C4-2B (cell line): ENCODE results near the gene TELO2.

ENCODE experiments used
- ZFX ChIP-seq: fragments of 450-650 bp; IDR thresholded peaks from 2 replicates; pipeline ENCODE4 v1.6.1; 2017
- TF ChIP-seq, protein P1 (sequence below): fragments of 450-650 bp; conservative IDR thresholded peaks from 2 replicates; pipeline ENCODE4 v1.5.1; 2017; ENCODE audit warnings: mild to moderate bottlenecking

DNA sequence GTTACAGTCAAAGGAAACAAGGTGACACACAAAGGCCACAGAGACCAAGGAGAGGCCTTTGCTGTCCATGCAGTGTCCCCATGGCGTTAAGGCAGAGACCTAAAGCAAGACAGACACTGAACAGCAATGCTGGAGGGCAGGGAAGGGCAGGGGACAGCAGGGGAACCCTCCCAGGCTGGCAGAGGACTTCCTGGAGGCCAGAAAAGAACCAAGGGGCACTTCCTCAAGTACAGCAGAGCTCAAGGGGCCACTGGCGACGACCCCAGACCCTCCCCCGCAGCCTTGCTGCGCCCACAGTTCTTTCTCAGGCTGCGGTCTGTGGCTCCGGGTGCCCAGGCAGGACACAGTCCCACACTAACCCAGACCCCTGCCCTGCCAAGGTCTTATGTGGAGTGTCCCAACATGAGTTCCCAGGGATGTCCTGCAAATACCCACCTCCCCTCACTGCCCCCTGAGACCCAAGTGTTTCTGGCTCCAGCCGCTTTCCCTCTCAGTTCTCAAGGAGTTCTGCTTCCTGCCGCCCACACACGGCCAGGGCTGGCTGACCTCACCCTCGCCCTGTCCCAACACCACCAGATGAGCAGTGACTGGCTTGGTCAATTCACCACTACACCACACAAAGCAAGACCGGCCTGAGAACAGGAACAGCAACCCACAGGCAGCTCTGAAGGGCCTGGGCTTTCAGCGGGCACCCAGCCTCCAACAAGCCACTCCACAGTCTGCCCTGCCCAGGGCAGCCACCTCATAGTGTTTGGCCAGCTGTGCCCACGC is 22.5 kb upstream of the TELO2 start:
- TF ChIP-seq, protein P1, sequence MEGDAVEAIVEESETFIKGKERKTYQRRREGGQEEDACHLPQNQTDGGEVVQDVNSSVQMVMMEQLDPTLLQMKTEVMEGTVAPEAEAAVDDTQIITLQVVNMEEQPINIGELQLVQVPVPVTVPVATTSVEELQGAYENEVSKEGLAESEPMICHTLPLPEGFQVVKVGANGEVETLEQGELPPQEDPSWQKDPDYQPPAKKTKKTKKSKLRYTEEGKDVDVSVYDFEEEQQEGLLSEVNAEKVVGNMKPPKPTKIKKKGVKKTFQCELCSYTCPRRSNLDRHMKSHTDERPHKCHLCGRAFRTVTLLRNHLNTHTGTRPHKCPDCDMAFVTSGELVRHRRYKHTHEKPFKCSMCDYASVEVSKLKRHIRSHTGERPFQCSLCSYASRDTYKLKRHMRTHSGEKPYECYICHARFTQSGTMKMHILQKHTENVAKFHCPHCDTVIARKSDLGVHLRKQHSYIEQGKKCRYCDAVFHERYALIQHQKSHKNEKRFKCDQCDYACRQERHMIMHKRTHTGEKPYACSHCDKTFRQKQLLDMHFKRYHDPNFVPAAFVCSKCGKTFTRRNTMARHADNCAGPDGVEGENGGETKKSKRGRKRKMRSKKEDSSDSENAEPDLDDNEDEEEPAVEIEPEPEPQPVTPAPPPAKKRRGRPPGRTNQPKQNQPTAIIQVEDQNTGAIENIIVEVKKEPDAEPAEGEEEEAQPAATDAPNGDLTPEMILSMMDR, result no peak
- TF ChIP-seq ZFX, result no peak
